Measurements from ENCODE around the gene CDK18.

Gene CDK18

DNA sequence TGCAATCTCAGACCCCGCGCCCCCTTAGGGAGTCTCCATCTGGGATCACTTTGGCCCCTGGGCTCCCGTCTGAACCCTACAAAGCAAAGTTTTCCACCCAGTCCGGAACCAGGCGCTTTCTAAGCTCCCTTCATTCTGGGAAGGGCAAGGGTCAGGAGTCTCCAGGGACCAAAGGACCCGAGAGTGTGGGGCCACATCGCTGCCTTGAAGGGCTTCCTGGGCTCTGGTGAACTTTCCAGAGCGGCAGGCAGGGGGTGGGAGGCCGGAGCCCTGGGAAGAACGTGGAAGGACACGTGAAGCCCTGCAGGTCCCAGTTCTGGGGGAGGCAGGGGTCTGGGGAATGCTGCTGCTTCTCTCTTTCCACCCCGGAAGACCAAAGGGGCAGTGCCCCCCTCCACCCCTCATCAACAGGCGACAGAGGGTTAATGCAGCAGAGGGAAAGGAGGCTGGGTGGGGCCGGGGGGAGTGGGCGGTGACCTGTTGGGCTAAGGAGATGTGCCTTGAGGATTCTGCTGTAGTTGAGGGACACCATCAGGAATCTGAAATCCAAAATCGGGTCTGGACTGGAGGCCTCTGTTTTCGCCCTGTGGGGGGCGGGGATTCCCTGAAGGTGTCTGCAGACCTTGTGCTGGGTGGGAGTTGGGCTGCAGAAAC, 734 bp downstream of the CDK18 start:
- no peak for DNase-seq (ENCODE audit: low read depth in 2 of 2)

DNA sequence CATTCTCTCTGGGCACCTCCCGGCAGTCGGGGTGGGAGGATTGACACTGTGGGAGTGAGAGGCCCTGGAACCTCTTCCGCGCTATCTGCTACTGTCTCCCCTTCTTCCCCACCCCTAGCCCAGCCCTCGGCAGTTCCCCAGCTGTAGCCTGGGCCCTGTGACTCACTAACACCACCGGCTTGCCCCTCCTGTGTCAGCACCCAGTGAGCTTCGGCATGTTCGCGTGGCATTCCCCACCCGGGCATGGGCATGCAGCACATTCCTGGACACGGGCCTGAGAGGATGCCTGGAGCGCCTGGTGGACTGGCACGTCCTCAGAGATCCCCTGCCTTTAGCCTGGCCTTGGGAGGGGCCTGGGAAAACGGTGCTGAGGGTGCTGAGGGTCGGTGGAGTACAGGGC, 1.3 kb downstream of the CDK18 start:
- no peak for DNase-seq (ENCODE audit: low read depth in 2 of 2)

DNA sequence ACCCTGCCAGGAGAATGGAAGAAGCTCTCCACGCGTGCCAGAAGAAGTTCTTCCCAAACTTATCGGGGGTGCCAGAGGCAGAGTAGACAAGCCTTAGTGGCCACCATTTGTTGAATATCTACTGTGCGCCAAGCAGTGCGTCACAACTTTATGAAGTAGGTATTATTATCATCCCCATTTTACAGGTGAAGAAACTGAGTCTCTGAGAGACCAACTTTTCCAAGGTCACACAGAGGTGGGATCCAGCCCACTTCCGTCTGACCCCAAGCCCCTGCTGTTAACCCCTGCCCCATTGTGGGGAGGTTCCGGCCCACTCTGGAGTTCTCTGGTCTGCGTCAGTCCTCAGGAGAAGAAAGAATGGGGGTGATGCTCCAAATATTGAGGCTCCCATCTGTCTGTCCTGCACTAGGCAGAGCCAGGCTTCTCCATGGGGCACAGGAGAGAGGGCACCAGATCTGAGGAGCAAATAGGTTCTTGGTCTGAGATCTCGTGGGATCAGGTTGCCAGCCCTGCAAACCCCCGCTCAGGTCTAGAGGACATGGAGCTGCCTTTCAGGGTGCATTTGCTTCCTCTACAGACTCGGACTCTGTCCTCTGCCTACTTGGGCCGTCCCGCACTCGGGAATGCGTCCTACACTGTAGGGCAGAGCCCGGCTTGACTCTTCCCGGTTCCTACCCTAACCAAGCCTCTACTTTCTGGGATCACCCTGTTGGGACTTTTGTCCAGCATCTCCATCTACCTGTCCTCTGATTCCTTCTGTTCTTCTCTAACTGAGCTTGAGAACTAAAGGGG, 2.1 kb downstream of the CDK18 start:
- no peak for DNase-seq (ENCODE audit: low read depth in 2 of 2)

DNA sequence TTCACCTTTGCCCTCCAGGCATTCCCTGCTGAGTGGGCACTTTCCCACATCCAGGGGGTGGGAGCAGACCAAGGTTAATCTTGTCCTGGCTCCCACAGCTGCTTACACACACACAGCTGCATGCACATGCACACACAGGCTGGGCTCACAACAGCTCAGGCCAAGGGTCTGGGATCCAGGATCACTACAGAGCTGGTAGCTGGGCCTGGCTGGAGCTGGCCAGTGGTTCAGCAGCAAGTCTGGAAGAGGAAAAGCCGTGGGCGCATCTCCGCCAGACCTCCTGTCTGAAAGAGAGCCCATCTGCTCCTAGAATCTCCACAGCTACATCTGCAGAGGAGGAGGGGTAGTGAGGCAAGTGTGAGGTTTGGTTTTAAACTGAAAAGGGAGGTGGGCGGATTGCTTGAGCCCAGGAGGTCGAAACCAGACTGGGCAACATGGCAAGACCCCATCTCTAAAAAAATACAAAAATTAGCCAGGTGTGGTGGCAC, 3.8 kb downstream of the CDK18 start:
- no peak for DNase-seq (ENCODE audit: low read depth in 2 of 2)

DNA sequence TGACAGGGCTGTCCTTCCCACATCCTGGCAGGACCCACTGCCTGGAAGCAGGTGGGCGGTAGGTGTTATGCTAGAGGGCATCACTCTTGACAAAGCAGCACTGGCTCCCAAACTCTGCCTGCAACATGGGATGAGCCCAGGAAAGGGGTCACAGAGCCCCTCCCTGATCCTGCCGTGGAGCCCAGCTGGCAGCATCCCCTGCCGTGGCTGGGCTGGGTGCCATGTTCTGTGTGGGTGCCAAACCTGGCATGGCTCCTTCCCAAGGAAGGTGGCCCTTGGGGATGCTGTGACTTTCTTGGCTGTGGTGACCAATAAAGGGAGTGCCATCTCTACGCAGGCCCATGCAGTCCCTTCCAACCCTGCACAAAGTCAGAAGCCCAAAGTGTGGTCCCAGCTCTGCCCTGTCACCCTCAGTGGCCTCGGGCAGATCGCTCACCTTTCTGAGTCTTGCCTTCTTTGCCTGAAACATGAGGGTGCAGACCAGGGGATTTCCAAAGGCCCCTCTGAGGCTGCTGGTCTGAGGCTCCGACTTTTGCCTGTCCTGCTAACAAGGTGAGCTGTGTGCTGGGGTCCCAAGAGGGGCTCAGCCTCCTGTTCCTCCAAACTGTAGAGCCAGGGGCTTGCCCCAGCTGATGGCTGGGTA, 6.0 kb downstream of the CDK18 start:
- no peak for DNase-seq (ENCODE audit: low read depth in 2 of 2)

DNA sequence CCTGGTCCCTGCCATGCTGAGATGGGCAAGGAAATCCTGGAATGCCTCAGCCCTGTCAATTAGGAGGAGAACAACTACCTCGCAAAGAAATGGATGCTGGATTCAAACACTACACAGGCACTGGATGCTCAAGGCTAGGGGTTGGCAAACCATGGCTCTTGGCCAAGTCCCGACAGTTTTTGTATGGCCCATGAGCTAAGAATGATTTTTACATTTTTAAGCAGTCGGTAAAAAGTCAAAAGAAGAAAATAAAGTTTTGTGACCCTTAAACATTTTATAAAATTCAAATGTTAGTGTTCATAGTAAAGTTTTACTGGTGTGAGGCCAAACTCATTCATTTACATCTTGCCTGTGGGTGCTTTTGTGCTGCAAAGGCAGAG, 6.5 kb downstream of the CDK18 start:
- no peak for DNase-seq (ENCODE audit: low read depth in 2 of 2)

DNA sequence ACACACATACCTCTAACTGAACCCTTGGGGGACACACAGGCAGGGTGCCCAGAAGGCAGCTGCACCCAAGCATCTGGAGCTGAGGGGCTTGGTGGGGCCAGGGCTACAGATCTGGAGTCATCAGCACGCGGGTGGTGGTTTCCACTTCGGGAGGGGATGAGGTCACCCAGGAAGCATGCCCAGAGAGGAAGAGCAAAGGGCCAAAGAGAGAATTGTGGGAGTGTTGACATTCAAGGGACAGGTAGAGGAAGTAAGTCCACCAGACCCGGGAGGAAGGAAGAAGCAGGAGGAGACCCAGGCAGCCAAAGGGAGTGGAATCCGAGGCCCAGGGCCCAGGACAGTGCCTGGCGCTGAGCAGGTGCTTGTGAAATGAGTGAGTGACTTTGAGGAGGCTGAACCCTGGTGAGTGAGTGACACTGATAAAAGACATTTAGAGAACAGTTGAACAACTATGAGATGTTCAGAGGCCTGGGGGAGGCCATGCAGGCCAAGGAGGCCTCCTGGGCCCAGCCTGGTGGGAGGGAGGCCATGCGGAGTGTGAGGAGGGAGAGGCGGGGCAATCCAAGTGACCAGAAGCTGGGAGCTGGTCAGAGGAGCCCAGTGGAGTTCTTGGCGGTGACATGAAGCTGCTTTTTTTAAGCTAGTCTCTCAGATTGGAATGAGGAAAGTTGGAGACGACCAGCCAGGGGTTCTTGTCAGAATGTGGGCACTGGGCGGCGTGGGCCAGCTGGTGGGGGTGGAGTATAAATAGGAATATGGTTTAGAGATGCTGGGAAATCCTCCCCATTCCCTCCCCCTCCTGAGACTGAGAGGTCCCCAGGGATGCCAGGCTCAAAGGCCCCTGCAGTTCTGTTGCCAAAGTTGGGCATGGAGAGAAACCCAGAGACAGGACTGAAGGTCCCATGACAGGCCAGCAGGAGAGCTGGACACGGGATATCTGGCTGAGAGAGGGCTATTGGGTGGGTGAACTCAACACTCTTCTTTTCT, 7.9 kb downstream of the CDK18 start:
- no peak for DNase-seq (ENCODE audit: low read depth in 2 of 2)

DNA sequence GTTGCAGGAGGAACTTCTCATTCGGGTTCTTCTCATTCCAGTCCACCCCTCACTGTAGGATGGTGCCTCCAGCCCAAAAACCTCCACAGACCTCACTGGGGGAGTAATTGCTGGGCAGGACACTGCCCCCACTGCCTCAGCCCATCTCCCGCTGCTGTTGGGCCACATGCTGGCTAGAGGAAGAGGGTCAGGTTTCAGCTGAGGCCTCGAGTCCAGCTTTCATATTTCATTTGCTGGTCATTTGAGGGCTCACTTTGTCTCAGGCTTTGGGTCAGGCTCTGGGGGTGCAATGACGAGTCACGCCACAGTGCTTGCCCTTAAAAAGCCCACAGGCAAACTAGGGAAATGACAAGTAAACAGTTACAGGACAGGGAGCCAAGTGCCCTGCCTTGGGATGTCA, 9.3 kb downstream of the CDK18 start:
- DNase-seq (ENCODE audit: low read depth in 2 of 2) = no peak

DNA sequence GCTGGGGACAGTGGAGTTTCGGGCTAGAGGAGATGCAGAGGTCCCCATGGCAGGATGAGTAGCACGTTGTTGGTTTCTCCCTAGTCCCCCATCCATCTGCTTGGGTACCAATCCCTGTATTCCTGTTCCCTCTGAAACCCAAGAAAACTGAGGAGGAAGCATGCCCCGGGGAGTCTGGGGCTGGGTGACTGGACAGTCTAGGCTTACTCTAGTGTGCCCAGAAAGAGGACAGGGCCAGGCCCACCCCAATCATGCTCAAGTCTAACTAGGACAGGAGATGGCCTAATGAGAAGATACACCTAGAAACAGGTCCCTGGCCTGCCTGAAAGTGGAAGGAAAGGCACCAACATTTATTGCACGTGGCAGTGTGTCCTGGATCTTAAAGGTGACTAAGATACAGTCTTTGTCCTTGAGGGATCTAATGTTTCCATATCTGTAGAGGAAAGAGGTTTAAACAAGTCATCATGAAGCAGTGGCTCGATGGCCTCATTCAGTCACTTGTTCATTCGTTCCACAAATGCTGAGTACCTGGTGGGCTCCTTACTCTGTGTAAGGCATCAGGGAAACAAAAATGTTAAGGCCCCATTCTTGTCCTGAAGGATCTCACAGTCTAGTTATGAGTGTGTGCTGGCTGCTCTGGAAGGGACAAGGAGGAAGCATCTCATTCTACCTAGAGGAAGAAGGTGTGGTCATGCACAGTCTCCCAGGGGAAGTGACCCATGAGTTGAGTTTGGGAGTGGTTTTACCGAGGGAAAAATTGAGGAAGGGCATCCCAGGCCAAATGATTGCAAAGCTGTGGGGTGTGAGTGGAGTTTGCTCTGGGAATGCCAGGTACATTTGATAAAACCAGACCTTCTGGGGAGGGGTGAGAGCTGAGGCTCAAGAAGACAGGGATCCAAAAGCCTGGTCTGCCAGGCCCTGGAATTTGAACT, 10.0 kb downstream of the CDK18 start:
- no peak for DNase-seq (ENCODE audit: low read depth in 2 of 2)

DNA sequence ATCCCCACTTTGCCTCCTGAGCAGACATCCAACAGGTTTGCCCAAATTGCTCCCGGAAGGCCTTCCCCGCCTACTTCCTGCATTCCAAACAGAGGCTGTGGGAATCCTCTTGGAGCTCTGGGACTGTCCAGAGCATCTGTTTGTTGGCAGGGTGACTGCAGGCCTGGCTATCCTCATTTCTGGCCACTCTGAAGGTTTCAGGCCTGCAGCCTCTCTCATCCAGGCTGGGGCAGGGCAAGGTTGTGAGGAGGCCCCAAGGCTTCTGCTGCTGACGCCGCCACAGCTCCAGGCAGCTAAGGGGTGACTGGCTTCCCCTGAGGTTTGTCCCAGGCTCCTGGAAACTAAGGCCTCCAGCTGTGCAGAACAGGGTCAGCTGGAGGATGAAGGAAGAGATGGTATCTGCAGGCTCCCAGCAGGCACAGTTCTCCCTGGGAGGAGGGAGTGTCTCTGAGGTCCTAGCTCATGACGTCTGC, 11.3 kb downstream of the CDK18 start:
- DNase-seq (ENCODE audit: low read depth in 2 of 2) = no peak

DNA sequence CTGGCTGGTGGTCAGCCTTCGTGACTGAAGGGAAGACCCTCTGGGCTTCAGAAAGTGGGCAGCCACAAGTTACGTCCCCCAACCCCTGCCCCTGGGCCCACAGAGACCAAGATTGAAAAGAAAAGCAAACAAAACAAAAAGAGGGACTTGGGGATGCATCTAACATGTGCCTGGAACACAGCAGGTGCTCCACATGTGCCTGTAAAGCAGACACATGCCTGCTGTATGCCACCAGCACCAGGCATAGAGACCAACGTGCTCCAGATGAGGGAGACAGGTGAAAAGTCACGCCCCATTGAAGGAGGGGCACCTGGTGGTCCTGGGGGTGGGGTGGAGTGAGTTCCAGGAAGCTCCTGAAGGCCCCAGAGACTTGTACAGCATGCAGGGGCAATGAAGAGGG, 11.9 kb downstream of the CDK18 start:
- DNase-seq (ENCODE audit: low read depth in 2 of 2) = no peak

DNA sequence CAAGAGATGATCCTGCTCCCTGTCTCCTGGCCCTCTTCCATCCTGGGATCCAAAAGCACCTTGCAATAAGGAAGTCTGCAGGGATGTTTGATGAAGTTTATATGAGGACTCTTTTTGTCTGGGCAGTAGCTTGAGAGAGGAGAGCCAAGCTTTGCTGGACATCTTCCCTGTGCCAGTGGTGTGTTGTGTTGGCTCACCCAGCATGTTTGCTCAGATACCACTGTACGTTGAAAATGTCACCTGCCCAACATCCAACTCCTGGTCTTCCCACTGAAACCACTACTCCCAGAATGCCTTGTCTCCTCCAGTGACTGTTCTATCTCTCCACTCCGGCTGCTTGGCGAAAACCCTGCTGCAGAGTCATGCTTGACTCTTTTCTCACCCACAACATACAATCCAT, 12.8 kb downstream of the CDK18 start:
- no peak for DNase-seq (ENCODE audit: low read depth in 2 of 2)

DNA sequence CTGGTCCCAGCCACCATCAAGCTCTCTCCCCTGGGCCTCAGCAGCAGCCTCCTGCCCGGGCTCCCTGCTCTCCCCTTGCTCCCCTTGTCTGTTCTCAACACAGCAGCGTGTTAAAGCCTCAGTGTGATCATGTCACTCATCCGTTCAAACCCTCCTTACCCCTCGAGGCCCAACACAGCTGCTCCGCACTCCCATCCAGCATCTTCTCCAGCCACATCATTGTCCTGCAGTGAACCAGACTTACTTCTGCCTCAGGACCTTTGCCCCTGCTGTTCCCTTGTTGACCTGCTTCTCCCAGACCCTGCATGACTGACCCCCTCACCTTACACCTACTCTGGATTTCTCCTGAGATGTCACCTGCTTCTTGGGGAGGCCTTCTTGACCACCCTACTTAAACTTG, 13.3 kb downstream of the CDK18 start:
- DNase-seq (ENCODE audit: low read depth in 2 of 2) = no peak

DNA sequence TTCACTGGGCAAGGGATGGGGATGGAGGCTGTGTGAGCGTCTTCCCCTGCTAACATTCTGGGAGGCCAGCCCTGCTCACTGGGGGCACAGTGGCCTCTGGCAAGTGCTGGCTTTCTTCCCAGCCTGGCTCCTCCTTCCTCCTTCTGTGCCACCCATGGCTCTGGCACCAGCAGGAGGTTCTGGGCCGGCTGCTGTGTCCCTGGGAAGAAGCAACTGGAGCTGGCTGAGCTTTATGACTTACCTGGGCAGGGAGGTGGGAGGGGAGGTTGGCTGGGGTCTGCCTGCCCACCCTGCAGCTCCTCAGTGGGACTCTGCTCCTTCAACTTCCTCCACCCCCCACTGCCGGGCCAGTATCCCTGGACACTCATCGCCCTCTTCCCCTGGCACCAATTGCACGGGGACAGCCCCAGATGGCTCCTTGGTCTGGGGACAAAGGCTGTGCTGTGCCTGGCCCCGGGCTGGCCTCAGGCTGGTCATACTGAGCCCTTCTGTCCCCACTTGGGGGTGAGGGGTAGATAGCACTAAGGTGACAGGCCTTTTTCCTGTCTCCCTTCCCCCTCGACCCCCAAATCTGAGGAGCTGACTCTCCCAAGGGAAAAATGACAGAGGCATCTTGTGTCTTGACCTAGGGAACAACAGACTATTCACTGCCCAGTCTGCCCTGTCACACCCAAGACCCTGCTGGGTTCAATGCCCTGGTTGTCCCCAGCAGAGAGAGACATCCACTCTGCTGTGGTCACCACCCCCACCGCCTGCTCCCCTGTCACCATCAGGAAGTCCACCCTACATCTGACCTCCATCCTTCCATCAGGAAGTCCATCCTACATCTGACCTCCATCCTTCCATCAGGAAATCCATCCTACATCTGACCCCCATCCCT, 14.4 kb downstream of the CDK18 start:
- no peak for DNase-seq (ENCODE audit: low read depth in 2 of 2)

DNA sequence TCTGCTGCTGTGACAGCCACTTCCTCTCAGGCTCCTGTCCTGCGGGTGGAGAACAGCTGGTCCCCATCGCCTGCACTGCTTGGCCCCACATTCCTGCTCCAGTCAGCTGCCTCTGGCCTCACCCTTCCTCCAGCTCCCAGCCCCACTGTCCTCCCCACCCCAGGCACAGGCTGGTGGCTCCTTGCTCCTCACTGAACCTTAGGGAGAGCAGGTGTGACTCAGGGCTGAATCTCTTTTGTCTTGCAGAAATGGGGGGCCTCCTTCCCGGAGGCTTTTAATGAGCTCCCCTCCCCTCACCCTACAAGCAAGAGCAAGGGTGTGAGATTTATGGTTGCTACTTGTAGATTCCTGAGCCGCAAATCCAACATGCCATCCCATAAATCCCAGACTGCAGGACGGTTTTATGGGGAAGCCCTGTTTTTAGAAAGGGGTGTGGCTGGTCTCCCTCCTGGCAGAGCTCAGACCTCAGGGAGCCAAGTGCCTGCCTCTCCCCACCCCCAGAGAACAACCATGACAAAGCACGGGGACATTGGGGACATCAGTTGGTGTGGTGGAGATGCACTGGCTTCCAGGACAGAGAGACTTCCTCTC, 15.2 kb downstream of the CDK18 start:
- DNase-seq (ENCODE audit: low read depth in 2 of 2) = no peak

DNA sequence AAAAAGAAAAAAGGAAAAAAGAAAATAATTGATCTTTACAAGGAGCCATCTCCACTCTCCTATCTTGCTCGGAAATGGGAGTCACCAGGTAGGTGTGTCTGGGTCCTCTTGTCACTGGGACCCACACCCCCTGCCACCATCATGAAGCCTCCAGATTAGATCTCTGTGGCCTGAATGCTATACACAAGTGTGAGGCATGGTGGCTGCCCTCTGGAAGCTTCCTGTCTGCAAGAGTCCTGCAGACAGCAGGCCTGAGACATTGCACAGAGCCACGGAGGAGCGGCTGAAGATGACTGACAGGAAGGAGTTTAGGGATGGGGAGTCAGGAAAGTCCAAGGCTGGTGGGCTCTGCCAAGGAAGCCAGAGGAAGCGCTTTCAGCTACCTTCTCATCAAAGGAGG, 16.2 kb downstream of the CDK18 start:
- DNase-seq (ENCODE audit: low read depth in 2 of 2) = no peak

DNA sequence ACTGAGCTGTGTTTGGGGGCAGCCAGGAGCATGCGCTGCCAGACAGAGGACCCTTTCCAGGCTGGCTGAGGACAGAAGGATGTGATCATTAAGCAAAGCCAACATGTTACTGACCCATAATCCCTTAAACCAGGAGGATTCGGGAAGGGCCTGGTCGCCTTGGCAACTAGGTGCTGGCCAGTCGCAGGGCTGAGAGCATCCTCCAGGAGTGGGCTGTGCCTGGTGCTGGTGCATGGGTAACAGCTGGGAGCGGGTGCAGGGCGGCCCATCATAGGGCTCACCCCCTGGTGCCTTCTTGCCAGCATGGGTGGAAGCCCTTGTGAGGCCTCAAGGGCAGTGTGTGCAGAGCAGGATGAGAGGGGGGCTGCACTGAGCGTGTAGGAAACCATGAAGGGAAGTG, 17.2 kb downstream of the CDK18 start:
- DNase-seq (ENCODE audit: low read depth in 2 of 2) = no peak

DNA sequence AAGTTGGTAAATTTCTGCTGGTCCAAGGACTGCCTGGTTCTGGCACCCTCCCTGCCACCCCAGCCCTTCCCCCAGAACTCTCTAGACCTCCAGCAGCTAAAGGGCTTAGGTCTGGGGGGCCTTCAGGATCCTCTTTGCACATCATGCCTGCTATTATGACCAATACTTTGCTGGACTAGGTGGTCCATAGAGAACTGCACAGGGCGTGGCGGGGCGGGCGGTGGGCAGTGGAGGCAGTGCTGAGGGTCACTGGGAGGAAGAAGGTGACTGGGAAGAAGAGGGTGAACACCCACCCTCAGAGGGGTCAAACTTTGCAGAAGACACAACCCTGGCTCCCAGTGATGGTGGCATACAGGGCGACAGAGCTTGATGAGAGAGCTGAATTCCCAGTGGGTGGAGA, 18.2 kb downstream of the CDK18 start:
- DNase-seq (ENCODE audit: low read depth in 2 of 2) = no peak

DNA sequence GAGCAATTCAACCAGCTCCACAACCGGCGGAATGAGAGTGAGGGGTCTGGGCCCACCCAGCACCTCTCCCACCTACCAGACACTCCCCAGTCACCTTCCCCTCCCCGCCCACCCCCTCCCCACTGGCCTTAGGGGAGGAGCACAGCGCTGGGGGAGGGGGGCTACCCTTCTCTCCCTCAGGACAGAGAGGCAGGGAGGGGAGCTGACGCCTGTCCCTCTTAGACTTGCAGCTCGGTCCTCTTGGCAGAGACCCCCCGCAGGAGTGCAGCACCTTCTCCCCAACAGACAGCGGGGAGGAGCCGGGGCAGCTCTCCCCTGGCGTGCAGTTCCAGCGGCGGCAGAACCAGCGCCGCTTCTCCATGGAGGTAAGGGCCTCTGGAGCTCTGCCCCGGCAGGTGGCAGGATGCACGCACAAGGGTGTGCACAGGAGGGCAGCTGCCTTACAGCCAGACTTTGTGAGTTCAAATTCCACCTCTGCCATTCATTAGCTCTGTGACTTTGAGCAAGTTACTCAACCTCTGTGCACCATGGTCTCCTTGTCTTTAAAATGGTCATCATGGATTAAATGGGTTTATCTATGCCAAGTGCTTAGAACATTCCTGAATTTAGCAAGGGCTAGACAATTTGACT, 18.9 kb downstream of the CDK18 start:
- DNase-seq (ENCODE audit: low read depth in 2 of 2) = no peak

Measured in fibroblast of skin of left quadriceps (primary cell).